ENCODE data around the gene MEOX1.

DNA sequence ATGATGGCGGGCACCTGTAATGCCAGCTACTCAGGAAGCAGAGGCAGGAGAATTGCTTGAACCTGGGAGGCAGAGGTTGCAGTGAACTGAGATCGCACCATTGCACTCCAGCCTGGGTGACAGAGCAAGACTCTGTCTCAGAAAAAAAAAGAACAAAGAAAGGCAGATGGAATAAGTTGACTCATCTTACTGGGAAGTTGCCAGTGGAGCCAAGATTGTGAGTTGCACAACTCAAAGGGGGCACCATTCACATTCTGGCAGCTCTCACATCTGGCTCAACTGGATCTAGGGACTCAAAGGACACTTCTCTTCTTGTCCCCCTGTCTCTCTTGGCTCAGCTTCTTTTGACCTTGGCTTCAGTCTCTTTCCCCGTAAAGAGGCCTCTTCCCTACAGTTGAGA, 61.9 kb downstream of the MEOX1 start:
- TF ChIP-seq EZH2 (IDR thresholded peaks at IDR 0.05; ENCODE audit: low read length, unreplicated experiment), result no peak
- TF ChIP-seq, protein P1, sequence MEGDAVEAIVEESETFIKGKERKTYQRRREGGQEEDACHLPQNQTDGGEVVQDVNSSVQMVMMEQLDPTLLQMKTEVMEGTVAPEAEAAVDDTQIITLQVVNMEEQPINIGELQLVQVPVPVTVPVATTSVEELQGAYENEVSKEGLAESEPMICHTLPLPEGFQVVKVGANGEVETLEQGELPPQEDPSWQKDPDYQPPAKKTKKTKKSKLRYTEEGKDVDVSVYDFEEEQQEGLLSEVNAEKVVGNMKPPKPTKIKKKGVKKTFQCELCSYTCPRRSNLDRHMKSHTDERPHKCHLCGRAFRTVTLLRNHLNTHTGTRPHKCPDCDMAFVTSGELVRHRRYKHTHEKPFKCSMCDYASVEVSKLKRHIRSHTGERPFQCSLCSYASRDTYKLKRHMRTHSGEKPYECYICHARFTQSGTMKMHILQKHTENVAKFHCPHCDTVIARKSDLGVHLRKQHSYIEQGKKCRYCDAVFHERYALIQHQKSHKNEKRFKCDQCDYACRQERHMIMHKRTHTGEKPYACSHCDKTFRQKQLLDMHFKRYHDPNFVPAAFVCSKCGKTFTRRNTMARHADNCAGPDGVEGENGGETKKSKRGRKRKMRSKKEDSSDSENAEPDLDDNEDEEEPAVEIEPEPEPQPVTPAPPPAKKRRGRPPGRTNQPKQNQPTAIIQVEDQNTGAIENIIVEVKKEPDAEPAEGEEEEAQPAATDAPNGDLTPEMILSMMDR (conservative IDR thresholded peaks at IDR 0.05; ENCODE audit: low read depth, low read length), result no peak
- TF ChIP-seq EZH2phosphoT487 (IDR thresholded peaks at IDR 0.05; ENCODE audit: borderline replicate concordance, low read length), result no peak

Data from PC-3 (cell line).